Trophoblast cell (in vitro differentiated cells and primary cell): ENCODE data around the gene TACC2.

Experiments
- DNase-seq, 2 donors: peaks; one replicate each; pipeline ENCODE4 v3.0.0-alpha.2; 2016
- H2AFZ ChIP-seq: 2 replicates; pipeline ENCODE4 v1.6.1; 2013; ENCODE audit warnings: low read length, moderate library complexity, mild to moderate bottlenecking; ENCODE audit not compliant: insufficient read depth, poor library complexity
- H2AK5ac ChIP-seq: 2 replicates; pipeline ENCODE4 v1.6.1; 2013; ENCODE audit warnings: mild to moderate bottlenecking, low read length
- H2BK120ac ChIP-seq: 2 replicates; pipeline ENCODE4 v1.6.1; 2013; ENCODE audit warnings: low read length, mild to moderate bottlenecking, moderate library complexity; ENCODE audit not compliant: insufficient read depth, poor library complexity
- H2BK12ac ChIP-seq: 2 replicates; pipeline ENCODE4 v1.6.1; 2013; ENCODE audit warnings: mild to moderate bottlenecking, low read length, moderate library complexity
- H2BK5ac ChIP-seq: 2 replicates; pipeline ENCODE4 v1.6.1; 2013; ENCODE audit warnings: low read length, low read depth, moderate library complexity, mild to moderate bottlenecking; ENCODE audit not compliant: poor library complexity
- H3K14ac ChIP-seq: 2 replicates; pipeline ENCODE4 v1.6.1; 2013; ENCODE audit warnings: mild to moderate bottlenecking, low read length
- H3K18ac ChIP-seq: 2 replicates; pipeline ENCODE4 v1.6.1; 2013; ENCODE audit warnings: mild to moderate bottlenecking, low read length
- H3K23ac ChIP-seq: 2 replicates; pipeline ENCODE4 v1.6.1; 2013; ENCODE audit warnings: low read length
- H3K27ac ChIP-seq: 2 replicates; pipeline ENCODE4 v1.5.1; 2013; ENCODE audit warnings: low read depth, mild to moderate bottlenecking, inconsistent platforms, low read length, moderate library complexity
- H3K27me3 ChIP-seq: 2 replicates; pipeline ENCODE4 v1.6.1; 2013; ENCODE audit warnings: inconsistent platforms, mild to moderate bottlenecking, low read length, moderate library complexity; ENCODE audit not compliant: insufficient read depth
- H3K36me3 ChIP-seq, 2 experiments: 1 replicate in 1 of 2; 2 replicates in 1 of 2; pipeline ENCODE4 v1.6.1; 2013; ENCODE audit warnings: low read length in 2 of 2, mild to moderate bottlenecking in 2 of 2, moderate library complexity in 1 of 2; ENCODE audit not compliant: insufficient read depth in 2 of 2, control insufficient read depth in 1 of 2
- H3K4ac ChIP-seq: 2 replicates; pipeline ENCODE4 v1.6.1; 2013; ENCODE audit warnings: low read depth, mild to moderate bottlenecking, low read length, moderate library complexity
- H3K4me1 ChIP-seq, 2 experiments: 1 replicate in 1 of 2; 2 replicates in 1 of 2; pipeline ENCODE4 v1.6.1; 2013; ENCODE audit warnings: low read length in 2 of 2, mild to moderate bottlenecking in 2 of 2, moderate library complexity in 1 of 2; ENCODE audit not compliant: insufficient read depth in 2 of 2, control insufficient read depth in 1 of 2
- H3K4me2 ChIP-seq: 2 replicates; pipeline ENCODE4 v1.6.1; 2013; ENCODE audit warnings: inconsistent platforms, mild to moderate bottlenecking, low read length, moderate library complexity
- H3K4me3 ChIP-seq: 2 replicates; pipeline ENCODE4 v1.5.1; 2013; ENCODE audit warnings: mild to moderate bottlenecking, low read depth, low read length, inconsistent platforms
- H3K79me1 ChIP-seq: one replicate; pipeline ENCODE4 v1.6.1; 2013; ENCODE audit warnings: low read length
- H3K79me2 ChIP-seq: 2 replicates; pipeline ENCODE4 v1.6.1; 2013; ENCODE audit warnings: low read length, mild to moderate bottlenecking; ENCODE audit not compliant: control insufficient read depth, insufficient read depth, poor library complexity
- H3K9ac ChIP-seq: 2 replicates; pipeline ENCODE4 v1.6.1; 2013; ENCODE audit warnings: mild to moderate bottlenecking, low read length
- H3K9me3 ChIP-seq: 2 replicates; pipeline ENCODE4 v1.6.1; 2013; ENCODE audit warnings: low read depth, mild to moderate bottlenecking, control low read depth, inconsistent platforms, low read length; ENCODE audit not compliant: insufficient read depth
- H4K12ac ChIP-seq: 2 replicates; pipeline ENCODE4 v1.6.1; 2013; ENCODE audit warnings: low read depth, mild to moderate bottlenecking, low read length, moderate library complexity
- H4K8ac ChIP-seq: 2 replicates; pipeline ENCODE4 v1.6.1; 2013; ENCODE audit warnings: low read depth, mild to moderate bottlenecking, low read length, moderate library complexity
- H4K91ac ChIP-seq: one replicate; pipeline ENCODE4 v1.6.1; 2013; ENCODE audit warnings: low read depth, mild to moderate bottlenecking, low read length, moderate library complexity
- WGBS: extraction: QIAGEN DNeasy Blood & Tissue Kit; methylation state at CpG from one replicate; pipeline ENCODE4 v1.1.7; 2013; ENCODE audit warnings: missing lambda C conversion rate; ENCODE audit not compliant: insufficient read length, insufficient coverage; ENCODE audit errors: extremely low coverage; 5-methylcytosine and 5-hydroxymethylcytosine counted together

Gene TACC2

DNA sequence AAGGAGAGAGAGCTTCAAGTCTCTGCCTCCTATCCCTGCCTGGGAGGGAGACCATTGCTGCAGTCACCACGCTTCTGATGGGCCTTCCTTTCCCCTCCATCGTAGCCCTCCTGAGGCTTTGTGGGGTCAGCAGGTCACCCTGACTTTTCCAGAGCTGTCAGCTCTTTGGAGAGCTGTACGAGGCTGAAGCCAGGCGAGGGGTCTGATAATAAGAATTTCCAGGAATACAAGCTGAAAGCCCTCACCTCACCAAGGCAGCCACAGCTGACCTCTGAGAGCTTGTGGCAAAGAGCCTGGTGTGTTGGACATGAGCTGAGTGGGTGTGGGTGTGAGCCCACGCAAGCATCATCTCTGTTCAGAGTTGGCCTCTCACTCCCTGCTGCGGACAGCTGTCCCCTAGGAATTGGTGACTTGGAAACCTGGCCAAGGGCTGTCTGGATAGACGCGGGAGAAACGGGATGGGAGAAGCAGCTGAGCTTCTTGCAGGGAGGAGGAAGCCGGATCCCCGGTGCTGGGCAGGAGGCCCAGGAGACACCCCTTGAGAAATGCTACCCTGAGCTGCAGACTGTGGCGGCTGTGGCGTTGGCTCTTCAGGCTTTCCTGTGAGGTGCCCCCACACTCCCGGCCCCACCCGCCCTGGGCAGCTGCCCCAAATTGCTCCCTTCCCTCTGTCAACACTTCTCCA is 160.1 kb downstream of the TACC2 start:
- Histone ChIP-seq H3K79me2 (no peaks in the 10 kb centered on the region), H4K91ac (no peak overlapping the region), H3K4ac (no peak overlapping the region), H3K9ac (no peak overlapping the region), H4K12ac (no peak overlapping the region), H3K14ac (no peak overlapping the region), H3K27me3 (no peaks in the 10 kb centered on the region), H3K23ac (no peak overlapping the region), H2BK120ac (no peak overlapping the region), H3K4me1 (peaks cover 6% of the 10 kb centered on the region in 2 experiments), H3K27ac (no peak overlapping the region), H2BK5ac (no peak overlapping the region), H3K9me3 (peaks cover 4% of the 10 kb centered on the region), H3K4me2 (no peak overlapping the region), H2BK12ac (no peak overlapping the region), H3K36me3 (peaks cover 0 to 3% of the 10 kb centered on the region in 2 experiments), H3K4me3 (no peak overlapping the region), H4K8ac (no peak overlapping the region), H2AFZ (no peak overlapping the region), H2AK5ac (no peak overlapping the region), H3K79me1 (no peaks in the 10 kb centered on the region), H3K18ac (no peak overlapping the region)
- WGBS: no CpG with 5 or more reads among the region's 15 CpGs
- no peak for DNase-seq

DNA sequence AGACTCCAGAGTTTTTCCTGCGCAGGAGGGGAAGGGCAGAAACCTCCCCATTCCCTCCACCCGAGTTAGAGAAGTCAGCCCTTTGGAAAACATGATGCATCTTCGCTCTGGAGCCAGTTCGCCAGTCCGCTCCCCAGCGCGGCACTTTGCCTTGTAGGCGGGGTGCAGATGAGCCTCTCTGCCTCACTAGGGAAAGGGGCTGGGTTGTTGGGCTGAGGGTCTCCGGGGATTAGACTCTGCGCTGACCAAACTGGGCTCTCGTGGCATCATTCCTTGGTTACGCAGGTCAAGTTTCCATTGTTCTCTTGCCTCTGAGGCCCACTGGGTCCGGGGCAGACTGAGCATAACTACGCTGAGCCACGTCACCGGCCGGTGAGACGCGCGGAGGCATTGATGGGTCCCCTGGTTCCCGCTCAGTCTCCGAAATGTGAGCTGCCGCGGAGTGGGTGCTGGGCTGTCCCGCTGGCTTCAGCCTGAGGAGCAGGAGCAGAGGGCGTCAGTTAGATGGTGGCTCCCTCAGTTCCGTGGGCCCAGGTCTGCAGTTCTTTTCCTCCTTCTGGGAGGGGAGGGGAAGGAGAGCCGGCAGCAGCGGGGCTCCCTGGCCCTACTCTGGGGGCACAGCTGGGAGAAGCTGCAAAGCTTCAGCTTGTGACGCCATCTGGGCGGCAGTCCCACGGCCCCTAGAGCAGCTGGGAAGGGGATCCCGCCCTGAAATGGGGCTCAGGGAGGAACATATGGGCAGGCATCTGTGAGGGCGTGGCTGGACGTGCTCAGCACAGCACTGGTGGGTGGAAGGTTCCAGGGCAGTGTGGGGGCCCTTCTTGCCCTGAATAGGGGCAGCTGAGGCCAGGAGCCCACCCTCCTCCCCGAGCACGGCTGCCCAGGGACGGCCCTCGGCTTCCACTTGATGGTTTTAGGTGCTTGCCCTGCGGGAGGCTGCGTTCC is 160.9 kb downstream of the TACC2 start:
- no peak overlapping the region for H3K4ac ChIP-seq
- no peak overlapping the region for H2BK5ac ChIP-seq
- H3K23ac ChIP-seq: no peak overlapping the region
- no peak overlapping the region for H3K18ac ChIP-seq
- H3K4me1 ChIP-seq: peaks cover 6% of the 10 kb centered on the region in 2 experiments
- H3K14ac ChIP-seq: no peak overlapping the region
- H4K8ac ChIP-seq: no peak overlapping the region
- no peak overlapping the region for H3K9ac ChIP-seq
- H3K9me3 ChIP-seq: peaks cover 2% of the 10 kb centered on the region
- no peak overlapping the region for H4K12ac ChIP-seq
- no peak overlapping the region for H2BK120ac ChIP-seq
- H4K91ac ChIP-seq: no peak overlapping the region
- peaks cover 0 to 3% of the 10 kb centered on the region in 2 experiments for H3K36me3 ChIP-seq
- no peak overlapping the region for H2AFZ ChIP-seq
- no peaks in the 10 kb centered on the region for H3K27me3 ChIP-seq
- H3K79me2 ChIP-seq: no peaks in the 10 kb centered on the region
- H3K4me3 ChIP-seq: no peak overlapping the region
- no peak overlapping the region for H3K4me2 ChIP-seq
- no CpG with 5 or more reads among the region's 41 CpGs for WGBS
- no peak overlapping the region for H2BK12ac ChIP-seq
- no peak overlapping the region for H2AK5ac ChIP-seq
- DNase-seq: no peak
- H3K27ac ChIP-seq: no peak overlapping the region
- H3K79me1 ChIP-seq: no peaks in the 10 kb centered on the region

- Histone ChIP-seq H3K14ac (no peak overlapping the region), H2AFZ (no peak overlapping the region), H3K4me2 (no peak overlapping the region), H3K36me3 (no peaks in the 10 kb centered on the region), H3K4ac (no peak overlapping the region), H3K18ac (no peak overlapping the region), H2BK12ac (no peak overlapping the region), H4K8ac (no peak overlapping the region), H3K79me1 (no peaks in the 10 kb centered on the region), H4K12ac (no peak overlapping the region), H2AK5ac (no peak overlapping the region), H3K27ac (no peak overlapping the region), H3K9ac (no peak overlapping the region), H3K4me3 (no peak overlapping the region), H3K23ac (no peak overlapping the region), H4K91ac (no peak overlapping the region), H3K27me3 (no peaks in the 10 kb centered on the region), H3K4me1 (peaks cover 6% of the 10 kb centered on the region in 2 experiments), H2BK5ac (no peak overlapping the region), H3K9me3 (peaks cover 2% of the 10 kb centered on the region), H3K79me2 (no peaks in the 10 kb centered on the region), H2BK120ac (no peak overlapping the region)
- no CpG with 5 or more reads among the region's 5 CpGs for WGBS
- no peak for DNase-seq
These were observed 162.2 kb downstream of the TACC2 start for GRCh38 chr10:122151121-122151694.

- no peaks in the 10 kb centered on the region for H3K79me2 ChIP-seq
- no peak overlapping the region for H2BK12ac ChIP-seq
- no peak overlapping the region for H2AFZ ChIP-seq
- H3K18ac ChIP-seq: no peak overlapping the region
- peaks cover 2% of the 10 kb centered on the region for H3K9me3 ChIP-seq
- DNase-seq: no peak
- no peak overlapping the region for H3K27ac ChIP-seq
- no peak overlapping the region for H3K23ac ChIP-seq
- H3K36me3 ChIP-seq: no peaks in the 10 kb centered on the region
- no peak overlapping the region for H2BK120ac ChIP-seq
- H3K9ac ChIP-seq: no peak overlapping the region
- no peak overlapping the region for H2AK5ac ChIP-seq
- no peak overlapping the region for H4K91ac ChIP-seq
- no peak overlapping the region for H3K4ac ChIP-seq
- no peak overlapping the region for H3K14ac ChIP-seq
- H3K27me3 ChIP-seq: no peaks in the 10 kb centered on the region
- no peak overlapping the region for H2BK5ac ChIP-seq
- no peaks in the 10 kb centered on the region for H3K79me1 ChIP-seq
- no peak overlapping the region for H4K12ac ChIP-seq
- H3K4me2 ChIP-seq: no peak overlapping the region
- peaks cover 6% of the 10 kb centered on the region in 2 experiments for H3K4me1 ChIP-seq
- H4K8ac ChIP-seq: no peak overlapping the region
- no peak overlapping the region for H3K4me3 ChIP-seq
- no CpG with 5 or more reads among the region's 9 CpGs for WGBS
These were observed 163.6 kb downstream of the TACC2 start for GRCh38 chr10:122152544-122152943.
